HUES48 (cell line): ENCODE measurements around the gene NRSN2.

Experiments used
- H3K27ac ChIP-seq: one replicate; pipeline ENCODE4 v1.7.0; 2013; ENCODE audit warnings: low read depth, low read length, inconsistent platforms
- H3K27me3 ChIP-seq: 2 replicates; pipeline ENCODE4 v1.6.1; 2013; ENCODE audit warnings: mild to moderate bottlenecking, low read length; ENCODE audit not compliant: control insufficient read depth, insufficient read depth
- H3K36me3 ChIP-seq: 2 replicates; pipeline ENCODE4 v1.6.1; 2013; ENCODE audit warnings: low read length; ENCODE audit not compliant: control insufficient read depth, insufficient read depth
- H3K4me1 ChIP-seq: 2 replicates; pipeline ENCODE4 v1.6.1; 2013; ENCODE audit warnings: mild to moderate bottlenecking, low read length; ENCODE audit not compliant: control insufficient read depth, insufficient read depth
- H3K4me3 ChIP-seq: 2 replicates; pipeline ENCODE4 v1.5.1; 2013; ENCODE audit warnings: mild to moderate bottlenecking, low read depth, low read length
- H3K9ac ChIP-seq: 2 replicates; pipeline ENCODE4 v1.6.1; 2013; ENCODE audit warnings: mild to moderate bottlenecking, low read depth, low read length, moderate library complexity
- H3K9me3 ChIP-seq: 2 replicates; pipeline ENCODE4 v1.6.1; 2013; ENCODE audit warnings: low read length; ENCODE audit not compliant: control insufficient read depth, insufficient read depth

Gene NRSN2

GRCh38 chr20:402898-403581 is 56.1 kb downstream of the NRSN2 start:
- no peaks in the 10 kb centered on the region for H3K9me3 ChIP-seq
- H3K9ac ChIP-seq = no peak overlapping the region
- H3K4me1 ChIP-seq = peaks cover 19% of the 10 kb centered on the region
- H3K27ac ChIP-seq = no peak overlapping the region
- no peak overlapping the region for H3K4me3 ChIP-seq
- H3K27me3 ChIP-seq = no peaks in the 10 kb centered on the region
- no peaks in the 10 kb centered on the region for H3K36me3 ChIP-seq

DNA sequence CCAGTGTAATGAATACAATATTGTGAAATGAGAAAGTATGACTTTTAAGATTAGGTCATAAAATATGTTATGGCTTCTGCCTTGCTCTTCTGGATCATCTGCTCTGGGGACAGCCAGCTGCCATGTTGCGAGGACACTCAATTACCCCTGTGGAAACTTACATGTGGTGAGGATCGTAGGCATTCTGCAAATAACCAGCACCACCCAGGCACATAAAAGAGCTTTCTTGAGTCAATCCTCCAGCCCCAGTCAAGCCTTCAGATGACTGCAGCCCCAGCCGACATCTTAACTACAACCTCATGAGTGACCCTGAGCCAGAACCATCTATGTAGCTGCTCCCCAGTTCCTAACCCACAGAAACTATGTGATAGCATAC is 56.7 kb downstream of the NRSN2 start:
- Histone ChIP-seq H3K4me1 (peaks cover 19% of the 10 kb centered on the region), H3K4me3 (no peak overlapping the region), H3K9me3 (no peaks in the 10 kb centered on the region), H3K9ac (no peak overlapping the region), H3K27me3 (no peaks in the 10 kb centered on the region), H3K36me3 (no peaks in the 10 kb centered on the region), H3K27ac (no peak overlapping the region)

GRCh38 chr20:404088-404487 is 57.2 kb downstream of the NRSN2 start:
- H3K4me3 ChIP-seq = no peak overlapping the region
- H3K9me3 ChIP-seq = no peaks in the 10 kb centered on the region
- H3K36me3 ChIP-seq = no peaks in the 10 kb centered on the region
- H3K27me3 ChIP-seq = no peaks in the 10 kb centered on the region
- H3K9ac ChIP-seq = no peak overlapping the region
- no peak overlapping the region for H3K27ac ChIP-seq
- H3K4me1 ChIP-seq = peaks cover 19% of the 10 kb centered on the region
